ENCODE data around the gene RNU2-63P. TPM values are rescaled to one million over a fixed set of nuclear protein-coding genes. Genes with fewer than 3 reads are reported as not detected.
"Not testable (repeated sequence)": the region's sequence is repeated elsewhere in the genome, so short reads cannot be mapped to it uniquely, and the experiment has no call there.

Gene RNU2-63P
- total RNA-seq, 1 donor from 2014 or later: not detected

DNA sequence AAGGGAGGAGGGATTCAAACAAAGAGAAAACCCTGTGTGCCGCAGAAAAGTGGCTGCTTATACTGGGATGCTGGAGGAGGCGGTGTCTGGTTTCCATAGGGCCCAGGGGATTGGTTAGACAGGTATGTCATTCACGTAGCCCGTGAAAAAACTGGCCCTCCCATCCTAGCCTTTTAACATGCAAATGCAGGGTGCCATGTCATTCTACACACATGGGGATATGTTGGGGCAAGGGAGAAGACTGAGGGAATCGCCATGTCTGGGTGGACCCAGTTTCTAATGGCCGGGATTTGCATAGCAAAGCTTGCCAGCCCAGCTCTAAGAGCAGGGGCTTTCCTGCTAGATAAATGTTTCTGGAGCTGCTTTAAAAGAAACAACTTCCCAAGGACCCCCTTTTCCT is 8.2 kb upstream of the RNU2-63P start:
- peaks cover 30% of the 10 kb centered on the region for H3K36me3 ChIP-seq
- no peaks in the 10 kb centered on the region for H3K27me3 ChIP-seq (ENCODE audit: low read depth)
- H3K9me3 ChIP-seq (replicated peaks): no peaks in the 10 kb centered on the region
- TF ChIP-seq, protein P1, sequence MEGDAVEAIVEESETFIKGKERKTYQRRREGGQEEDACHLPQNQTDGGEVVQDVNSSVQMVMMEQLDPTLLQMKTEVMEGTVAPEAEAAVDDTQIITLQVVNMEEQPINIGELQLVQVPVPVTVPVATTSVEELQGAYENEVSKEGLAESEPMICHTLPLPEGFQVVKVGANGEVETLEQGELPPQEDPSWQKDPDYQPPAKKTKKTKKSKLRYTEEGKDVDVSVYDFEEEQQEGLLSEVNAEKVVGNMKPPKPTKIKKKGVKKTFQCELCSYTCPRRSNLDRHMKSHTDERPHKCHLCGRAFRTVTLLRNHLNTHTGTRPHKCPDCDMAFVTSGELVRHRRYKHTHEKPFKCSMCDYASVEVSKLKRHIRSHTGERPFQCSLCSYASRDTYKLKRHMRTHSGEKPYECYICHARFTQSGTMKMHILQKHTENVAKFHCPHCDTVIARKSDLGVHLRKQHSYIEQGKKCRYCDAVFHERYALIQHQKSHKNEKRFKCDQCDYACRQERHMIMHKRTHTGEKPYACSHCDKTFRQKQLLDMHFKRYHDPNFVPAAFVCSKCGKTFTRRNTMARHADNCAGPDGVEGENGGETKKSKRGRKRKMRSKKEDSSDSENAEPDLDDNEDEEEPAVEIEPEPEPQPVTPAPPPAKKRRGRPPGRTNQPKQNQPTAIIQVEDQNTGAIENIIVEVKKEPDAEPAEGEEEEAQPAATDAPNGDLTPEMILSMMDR (IDR thresholded peaks at IDR 0.05; ENCODE audit: borderline replicate concordance): no peak
- no peak overlapping the region for H3K4me3 ChIP-seq
- DNase-seq: no peak
- no peak overlapping the region for H3K27ac ChIP-seq (replicated peaks)
- intact Hi-C loops (cut with micrococcal nuclease): no loop called here
- H3K4me1 ChIP-seq: no peaks in the 10 kb centered on the region

DNA sequence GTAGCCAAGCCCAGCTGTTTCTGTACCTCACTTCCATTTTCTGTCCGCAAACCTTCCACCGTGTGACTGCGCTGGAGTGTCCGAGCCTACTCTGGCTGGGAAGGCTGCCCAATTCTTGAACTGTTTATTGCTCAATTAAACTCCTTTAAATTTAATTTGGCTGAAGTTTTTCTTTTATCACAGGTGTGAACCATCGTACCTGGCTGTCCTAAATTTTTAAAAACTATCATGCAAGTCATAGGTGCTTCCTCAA is 6.2 kb upstream of the RNU2-63P start:
- Histone ChIP-seq H3K27ac (replicated peaks) (no peak overlapping the region), H3K4me3 (no peak overlapping the region), H3K27me3 (ENCODE audit: low read depth) (no peaks in the 10 kb centered on the region), H3K36me3 (peaks cover 11% of the 10 kb centered on the region), H3K9me3 (replicated peaks) (no peaks in the 10 kb centered on the region), H3K4me1 (no peaks in the 10 kb centered on the region)
- TF ChIP-seq, protein P1 (IDR thresholded peaks at IDR 0.05; ENCODE audit: borderline replicate concordance): no peak
- intact Hi-C loops (cut with micrococcal nuclease): no loop called here
- DNase-seq: no peak

- no peak overlapping the region for H3K27ac ChIP-seq (replicated peaks)
- no peak overlapping the region for H3K4me3 ChIP-seq
- DNase-seq: no peak
- no peaks in the 10 kb centered on the region for H3K9me3 ChIP-seq (replicated peaks)
- intact Hi-C loops (cut with micrococcal nuclease): no loop called here
- peaks cover 9% of the 10 kb centered on the region for H3K4me1 ChIP-seq
- H3K36me3 ChIP-seq: no peaks in the 10 kb centered on the region
- TF ChIP-seq, protein P1 (IDR thresholded peaks at IDR 0.05; ENCODE audit: borderline replicate concordance): no peak
- no peaks in the 10 kb centered on the region for H3K27me3 ChIP-seq (ENCODE audit: low read depth)
These were observed 3.6 kb upstream of the RNU2-63P start for GRCh38 chr2:88019985-88020384.

GRCh38 chr2:88018909-88019308 is 2.6 kb upstream of the RNU2-63P start:
- intact Hi-C loops (cut with micrococcal nuclease): no loop called here
- Histone ChIP-seq H3K4me3 (no peak overlapping the region), H3K27me3 (ENCODE audit: low read depth) (no peaks in the 10 kb centered on the region)

DNA sequence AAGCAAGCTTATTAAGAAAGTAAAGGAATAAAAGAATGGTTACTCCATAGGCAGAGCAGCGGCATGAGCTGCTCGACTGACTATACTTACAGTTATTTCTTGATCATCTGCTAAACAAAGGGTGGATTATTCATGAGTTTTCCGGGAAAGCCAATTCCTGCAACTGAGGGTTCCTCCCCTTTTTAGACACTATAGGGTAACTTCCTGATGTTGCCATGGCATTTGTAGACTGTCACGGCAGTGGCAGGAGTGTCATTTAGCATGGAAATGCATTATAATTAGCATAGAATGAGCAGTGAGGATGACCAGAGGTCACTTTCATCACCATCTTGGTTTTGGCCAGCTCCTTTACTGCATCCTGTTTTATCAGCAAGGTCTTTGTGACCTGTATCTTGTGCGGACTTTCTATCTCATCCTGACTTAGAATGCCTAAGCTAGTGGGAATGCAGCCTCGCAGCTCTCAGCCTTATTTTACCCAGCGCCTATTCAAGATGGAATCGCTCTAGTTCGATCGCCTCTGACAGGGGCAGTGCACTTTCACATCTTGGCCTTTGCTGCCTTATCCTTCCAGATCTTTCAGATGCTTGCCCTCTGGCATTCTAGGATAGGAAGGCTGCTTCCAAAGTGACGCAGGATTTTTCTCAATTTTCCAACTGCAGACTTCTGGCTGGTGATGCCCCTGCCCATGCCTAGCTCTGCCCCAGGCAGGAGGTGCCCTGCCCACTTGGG is 1.9 kb upstream of the RNU2-63P start:
- H3K4me1 ChIP-seq; H3K9me3 ChIP-seq (replicated peaks); H3K27me3 ChIP-seq (ENCODE audit: low read depth); H3K36me3 ChIP-seq; H3K27ac ChIP-seq (replicated peaks); intact Hi-C loops (cut with micrococcal nuclease); DNase-seq; H3K4me3 ChIP-seq: not testable (repeated sequence)

More at GRCh38 chr2:88018909-88019308, 2.6 kb upstream of the RNU2-63P start:
- Histone ChIP-seq H3K27ac (replicated peaks) (no peak overlapping the region), H3K4me1 (peaks cover 9% of the 10 kb centered on the region), H3K9me3 (replicated peaks) (no peaks in the 10 kb centered on the region), H3K36me3 (no peaks in the 10 kb centered on the region)
- TF ChIP-seq, protein P1 (IDR thresholded peaks at IDR 0.05; ENCODE audit: borderline replicate concordance): no peak
- DNase-seq: no peak

DNA sequence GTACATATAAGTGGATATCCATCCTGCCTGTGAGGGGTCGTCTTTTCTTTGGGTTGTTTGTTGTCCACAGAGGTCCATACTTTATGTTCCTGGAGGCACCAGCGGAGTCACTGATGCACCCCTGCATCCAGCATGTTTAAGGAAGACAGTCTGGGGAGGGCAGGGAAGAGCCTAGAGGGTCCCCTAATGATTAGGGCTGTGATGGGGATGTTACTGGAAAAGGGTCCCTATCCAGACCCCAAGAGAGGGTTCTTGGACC is 1.4 kb upstream of the RNU2-63P start:
- H3K36me3 ChIP-seq; H3K9me3 ChIP-seq (replicated peaks); H3K27ac ChIP-seq (replicated peaks); DNase-seq; H3K27me3 ChIP-seq (ENCODE audit: low read depth); H3K4me1 ChIP-seq; H3K4me3 ChIP-seq; intact Hi-C loops (cut with micrococcal nuclease): not testable (repeated sequence)

All from left ventricle myocardium inferior (tissue), 1 donor.